Fibroblast of lung (primary cell): Measurements from ENCODE around the gene AQP2. TPM values are rescaled to one million over a fixed set of nuclear protein-coding genes. Genes with fewer than 3 reads are reported as not detected.
A peak's percentile ranks its signal among the peaks of the same experiment; 100 is the strongest.

ENCODE experiments used
- DNase-seq, 2 donors: peaks; one replicate each; pipeline versions ENCODE4 v3.0.0 to v3.0.0-alpha.2; 2010; ENCODE audit warnings: low read depth in 2 of 2
- H2AFZ ChIP-seq: 2 replicates; pipeline ENCODE4 v1.5.1; 2012; ENCODE audit warnings: low read length, control low read depth, inconsistent platforms
- H3K27ac ChIP-seq: 2 replicates; pipeline ENCODE4 v1.5.1; 2011; ENCODE audit warnings: low read length, control low read depth; ENCODE audit not compliant: insufficient read depth
- H3K27me3 ChIP-seq: 2 replicates; pipeline ENCODE4 v1.5.1; 2011; ENCODE audit warnings: mild to moderate bottlenecking, low read length; ENCODE audit not compliant: control insufficient read depth, insufficient read depth
- H3K36me3 ChIP-seq: 2 replicates; pipeline ENCODE4 v1.5.1; 2011; ENCODE audit warnings: low read length; ENCODE audit not compliant: control insufficient read depth, insufficient read depth
- H3K4me1 ChIP-seq: 2 replicates; pipeline ENCODE4 v1.5.1; 2011; ENCODE audit warnings: low read length; ENCODE audit not compliant: control insufficient read depth, insufficient read depth; ENCODE audit errors: extremely low read depth
- H3K4me2 ChIP-seq: 2 replicates; pipeline ENCODE4 v1.5.1; 2011; ENCODE audit warnings: low read length, control low read depth; ENCODE audit not compliant: insufficient read depth; ENCODE audit errors: extremely low read depth
- H3K4me3 ChIP-seq, 4 experiments: fragments of 200-600 bp in 1 of 4; sonication (generic) in 1 of 4; replicated peaks in 1 of 4; 2 replicates each; pipeline ENCODE4 v1.5.1; 2011 to 2016; ENCODE audit warnings: low read length in 4 of 4, low read depth in 3 of 4, mild to moderate bottlenecking in 3 of 4, control low read depth in 2 of 4, inconsistent platforms in 1 of 4, mixed read lengths in 1 of 4; ENCODE audit not compliant: insufficient read depth in 1 of 4; ENCODE audit errors: control extremely low read depth in 1 of 4
- H3K79me2 ChIP-seq: 2 replicates; pipeline ENCODE4 v1.5.1; 2012; ENCODE audit warnings: mild to moderate bottlenecking, low read length, inconsistent platforms; ENCODE audit not compliant: control insufficient read depth, insufficient read depth
- H3K9ac ChIP-seq: 2 replicates; pipeline ENCODE4 v1.5.1; 2011; ENCODE audit warnings: mild to moderate bottlenecking, low read length, control low read depth; ENCODE audit not compliant: insufficient read depth
- H3K9me3 ChIP-seq: 2 replicates; pipeline ENCODE4 v1.5.1; 2012; ENCODE audit warnings: low read depth, low read length; ENCODE audit not compliant: control insufficient read depth, insufficient read depth
- H4K20me1 ChIP-seq: 2 replicates; pipeline ENCODE4 v1.5.1; 2011; ENCODE audit warnings: low read length; ENCODE audit not compliant: control insufficient read depth, insufficient read depth; ENCODE audit errors: extremely low read depth
- CTCF ChIP-seq, 2 donors: IDR thresholded peaks in 1 of 2; conservative IDR thresholded peaks in 1 of 2; 1 replicate in 1 of 2; 2 replicates in 1 of 2; pipeline ENCODE4 v1.5.1; 2011 to 2012; ENCODE audit warnings: low read length in 2 of 2, control low read depth in 1 of 2, inconsistent platforms in 1 of 2, low read depth in 1 of 2, mild to moderate bottlenecking in 1 of 2
- EZH2 ChIP-seq: IDR thresholded peaks from 2 replicates; pipeline ENCODE4 v1.5.1; 2012; ENCODE audit warnings: low read length, control low read depth, mild to moderate bottlenecking; ENCODE audit errors: missing control alignments
- polyA plus RNA-seq, 2 donors: library from polyadenylated mRNA; depleted of rRNA in 1 of 2; stranded (reverse) in 1 of 2; unstranded in 1 of 2; fragments of >200 nt; gene quantifications; 2 replicates each; pipeline ENCODE4 v1.2.1, GENCODE V29; 2011 to 2012; ENCODE audit warnings: missing spikeins in 1 of 2
- total RNA-seq: library from RNA; depleted of rRNA; stranded (reverse); fragments of >200 nt; gene quantifications from 2 replicates; pipeline ENCODE4 v1.2.1, GENCODE V29; 2014

The AQP2 gene
- total and polyA plus RNA-seq, 2 donors (not counting 1 experiment from before 2014, with no cell fraction given): not detected

GRCh38 chr12:49967042-49967776 is 16.7 kb downstream of the AQP2 start:
- peak overlapping the region; percentile 2 for H3K9ac ChIP-seq
- H3K27ac ChIP-seq: no peak overlapping the region
- H3K4me1 ChIP-seq: peaks cover 2% of the 10 kb centered on the region
- H3K27me3 ChIP-seq: peaks cover 51% of the 10 kb centered on the region
- H2AFZ ChIP-seq: peak overlapping the region; percentile 73
- H3K79me2 ChIP-seq: no peaks in the 10 kb centered on the region
- peak overlapping the region; percentile 41 to 58 (median 48) for H3K4me3 ChIP-seq
- no peaks in the 10 kb centered on the region for H3K36me3 ChIP-seq
- H3K4me2 ChIP-seq: peak overlapping the region; percentile 64
- no peaks in the 10 kb centered on the region for H4K20me1 ChIP-seq
- DNase-seq: peak; percentile 70 to 84
- no peaks in the 10 kb centered on the region for H3K9me3 ChIP-seq
- no peak for TF ChIP-seq EZH2
- TF ChIP-seq CTCF (conservative IDR thresholded peaks at IDR 0.05 in 1 of 2, IDR thresholded peaks at IDR 0.05 in 1 of 2; ENCODE audit: low read depth in 1 of 2, low read length in 2 of 2): peak; percentile 66 to 88

DNA sequence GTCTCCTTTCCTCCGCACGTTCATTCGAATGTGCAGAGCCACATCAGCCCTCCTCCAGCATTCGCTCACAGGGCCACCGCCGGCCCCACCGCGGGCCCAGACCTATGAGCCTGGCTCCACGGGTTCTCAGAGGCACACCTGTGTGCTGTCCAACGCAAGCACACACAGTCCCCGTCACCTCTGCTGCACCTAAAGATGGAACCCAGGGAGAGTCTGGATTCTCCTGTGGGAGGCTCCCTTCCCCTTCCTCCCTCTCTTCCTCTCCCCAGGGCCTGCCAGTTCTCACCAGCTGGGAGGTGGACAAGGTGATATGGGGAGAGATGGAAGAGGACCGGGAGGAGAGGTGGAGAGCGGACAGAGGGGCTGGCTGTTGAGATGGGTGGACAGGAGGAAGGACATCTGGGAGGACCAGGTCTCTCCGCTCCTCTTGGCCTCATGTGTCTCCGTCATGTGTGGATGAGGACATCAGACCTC is 17.3 kb downstream of the AQP2 start:
- H3K4me3 ChIP-seq: peak overlapping the region in 3 of 4 experiments; percentile 12 to 47 (median 41)

More for the DNA sequence above, 17.3 kb downstream of the AQP2 start:
- H3K36me3 ChIP-seq: no peaks in the 10 kb centered on the region
- peak overlapping the region; percentile 64 for H3K4me2 ChIP-seq
- H3K4me1 ChIP-seq: peaks cover 2% of the 10 kb centered on the region
- peak overlapping the region; percentile 2 for H3K9ac ChIP-seq
- peak overlapping the region; percentile 55 for H2AFZ ChIP-seq
- H4K20me1 ChIP-seq: no peaks in the 10 kb centered on the region
- no peak overlapping the region for H3K27ac ChIP-seq
- H3K9me3 ChIP-seq: no peaks in the 10 kb centered on the region
- no peak for DNase-seq
- H3K27me3 ChIP-seq: peaks cover 53% of the 10 kb centered on the region
- TF ChIP-seq EZH2 (no peak), CTCF (conservative IDR thresholded peaks at IDR 0.05 in 1 of 2, IDR thresholded peaks at IDR 0.05 in 1 of 2; ENCODE audit: low read depth in 1 of 2, low read length in 2 of 2) (no peak)
- no peaks in the 10 kb centered on the region for H3K79me2 ChIP-seq
